K562 (cell line): Measurements from ENCODE around the gene ZSCAN12. TPM values are rescaled to one million over a fixed set of nuclear protein-coding genes. Genes with fewer than 3 reads are reported as not detected.

Experiments used
- HDAC2 ChIP-seq: fragments of 450-650 bp; IDR thresholded peaks from 2 replicates; pipeline ENCODE4 v1.6.1; 2016; ENCODE audit warnings: mild to moderate bottlenecking
- HOXB6 ChIP-seq: fragments of 250-450 bp; sonication (Bioruptor Pico); IDR thresholded peaks from 2 replicates; pipeline ENCODE4 v1.5.1; 2022; ENCODE audit warnings: mild to moderate bottlenecking, borderline replicate concordance
- ZKSCAN1 ChIP-seq: fragments of 150-350 bp; IDR thresholded peaks from 2 replicates; pipeline ENCODE4 v1.6.1; 2016; ENCODE audit warnings: low read depth, low read length
- ZMIZ1 ChIP-seq, 2 experiments: fragments of 150-350 bp in 1 of 2; IDR thresholded peaks; 2 replicates each; pipeline ENCODE4 v1.6.1; 2012 to 2016; ENCODE audit warnings: low read depth in 2 of 2, low read length in 2 of 2, mild to moderate bottlenecking in 1 of 2, moderate library complexity in 1 of 2
- ZNF311 ChIP-seq: fragments of 250-450 bp; sonication (Bioruptor Pico); IDR thresholded peaks from 2 replicates; pipeline ENCODE4 v1.4.0; 2020; ENCODE audit warnings: mild to moderate bottlenecking, moderate library complexity
- ZNF318 ChIP-seq, 2 experiments: fragments of 450-650 bp; IDR thresholded peaks; 2 replicates each; pipeline ENCODE4 v1.6.1; 2016; ENCODE audit warnings: mild to moderate bottlenecking in 2 of 2, borderline replicate concordance in 1 of 2, low read depth in 1 of 2, moderate library complexity in 1 of 2
- ZNF395 ChIP-seq: fragments of 200-800 bp; sonication (Bioruptor generic); IDR thresholded peaks from 2 replicates; pipeline ENCODE4 v1.6.1; 2017; ENCODE audit warnings: missing genetic modification characterization, missing compliant biosample characterization
- ZNF668 ChIP-seq: fragments of 250-450 bp; sonication (Bioruptor Pico); IDR thresholded peaks from 2 replicates; pipeline ENCODE4 v1.8.0; 2022; ENCODE audit warnings: mild to moderate bottlenecking, inconsistent platforms
- polyA plus RNA-seq, 8 experiments: library from polyadenylated mRNA; depleted of rRNA in 4 of 8; stranded (reverse) in 5 of 8; unstranded in 3 of 8; fragments of >200 nt; fragmentation: Nextera tagmentation in 2 of 8; fragmentation: Illumina TruSeq in 1 of 8; extraction: Ambion mirVana in 2 of 8; extraction: Trizol in 1 of 8; gene quantifications; 2 replicates each; pipeline versions ENCODE4 v1.2.1 to v1.2.3, GENCODE V29; 2011 to 2014; ENCODE audit warnings: inconsistent platforms in 1 of 8, missing spikeins in 1 of 8
- total RNA-seq, 7 experiments: library from RNA; depleted of rRNA in 6 of 7; stranded (reverse); fragments of >200 nt in 6 of 7; fragmentation: Illumina TruSeq in 2 of 7; extraction: Trizol in 2 of 7; gene quantifications; 2 replicates each; pipeline versions ENCODE4 v1.2.1 to v1.2.3, GENCODE V29; 2011 to 2021; ENCODE audit warnings: low replicate concordance in 1 of 7

Gene ZSCAN12
- total and polyA plus RNA-seq, 9 of the 15 experiments (the other 6 are each of a cell fraction or from before 2014, with no cell fraction given), result 2.5 to 19.6 (median 12.5) TPM

- peak; percentile 86 for TF ChIP-seq HDAC2
- 0 out of 2 replicates have a peak, but pooled peaks have one; percentile 63 for TF ChIP-seq ZNF395 (CRISPR knock-in tag)
- no peak for TF ChIP-seq ZNF311
- peak; percentile 77 for TF ChIP-seq ZKSCAN1
- no peak; the same call in none of the 2 replicates for TF ChIP-seq ZNF668
- peak in 1 of 2 experiments; percentile 73; a peak in 2 of 4 replicates for TF ChIP-seq ZMIZ1 (IDR thresholded peaks at IDR 0.05; ENCODE audit: low read depth in 2 of 2, low read length in 2 of 2)
- TF ChIP-seq HOXB6 (CRISPR knock-in tag), result 0 out of 2 replicates have a peak, but pooled peaks have one; percentile 14
- peak in 1 of 2 experiments; percentile 72; a peak in 1 of 4 replicates for TF ChIP-seq ZNF318 (IDR thresholded peaks at IDR 0.05; ENCODE audit: borderline replicate concordance in 1 of 2, low read depth in 1 of 2)
Observed at GRCh38 chr6:28399350-28400121, at the start of gene ZSCAN12 (continued).
